ENCODE data around the gene DCP1A.

DNA sequence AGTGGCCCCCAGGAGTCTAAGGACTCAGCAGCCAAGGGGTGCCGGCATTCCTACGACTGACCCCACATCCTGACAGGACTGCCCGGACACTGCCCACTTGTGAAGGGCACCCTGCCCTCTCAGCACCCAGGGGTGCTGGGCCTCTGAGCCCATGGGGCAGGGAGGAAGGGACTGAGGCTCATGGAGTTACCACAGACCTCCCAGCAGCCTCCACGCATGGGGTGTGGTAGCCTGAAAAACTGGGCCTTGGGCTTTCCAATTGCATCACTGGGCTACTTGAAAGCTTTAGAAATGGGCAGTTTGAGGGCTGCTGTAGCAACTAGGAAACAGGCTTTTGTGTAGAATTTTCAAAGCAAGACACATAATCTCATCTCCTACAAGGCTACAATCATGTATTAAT is 104.7 kb downstream of the DCP1A start:
- no peak for TF ChIP-seq NRF1 (IDR thresholded peaks at IDR 0.05; ENCODE audit: low read depth, low read length)
- TF ChIP-seq, protein P1, sequence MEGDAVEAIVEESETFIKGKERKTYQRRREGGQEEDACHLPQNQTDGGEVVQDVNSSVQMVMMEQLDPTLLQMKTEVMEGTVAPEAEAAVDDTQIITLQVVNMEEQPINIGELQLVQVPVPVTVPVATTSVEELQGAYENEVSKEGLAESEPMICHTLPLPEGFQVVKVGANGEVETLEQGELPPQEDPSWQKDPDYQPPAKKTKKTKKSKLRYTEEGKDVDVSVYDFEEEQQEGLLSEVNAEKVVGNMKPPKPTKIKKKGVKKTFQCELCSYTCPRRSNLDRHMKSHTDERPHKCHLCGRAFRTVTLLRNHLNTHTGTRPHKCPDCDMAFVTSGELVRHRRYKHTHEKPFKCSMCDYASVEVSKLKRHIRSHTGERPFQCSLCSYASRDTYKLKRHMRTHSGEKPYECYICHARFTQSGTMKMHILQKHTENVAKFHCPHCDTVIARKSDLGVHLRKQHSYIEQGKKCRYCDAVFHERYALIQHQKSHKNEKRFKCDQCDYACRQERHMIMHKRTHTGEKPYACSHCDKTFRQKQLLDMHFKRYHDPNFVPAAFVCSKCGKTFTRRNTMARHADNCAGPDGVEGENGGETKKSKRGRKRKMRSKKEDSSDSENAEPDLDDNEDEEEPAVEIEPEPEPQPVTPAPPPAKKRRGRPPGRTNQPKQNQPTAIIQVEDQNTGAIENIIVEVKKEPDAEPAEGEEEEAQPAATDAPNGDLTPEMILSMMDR (IDR thresholded peaks at IDR 0.05): no peak
- no peak for TF ChIP-seq FOXM1 (IDR thresholded peaks at IDR 0.05; ENCODE audit: low read depth)
- TF ChIP-seq, protein P2, sequence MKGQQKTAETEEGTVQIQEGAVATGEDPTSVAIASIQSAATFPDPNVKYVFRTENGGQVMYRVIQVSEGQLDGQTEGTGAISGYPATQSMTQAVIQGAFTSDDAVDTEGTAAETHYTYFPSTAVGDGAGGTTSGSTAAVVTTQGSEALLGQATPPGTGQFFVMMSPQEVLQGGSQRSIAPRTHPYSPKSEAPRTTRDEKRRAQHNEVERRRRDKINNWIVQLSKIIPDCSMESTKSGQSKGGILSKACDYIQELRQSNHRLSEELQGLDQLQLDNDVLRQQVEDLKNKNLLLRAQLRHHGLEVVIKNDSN (IDR thresholded peaks at IDR 0.05; ENCODE audit: borderline replicate concordance, low read depth): no peak
- TF ChIP-seq SMC3 (IDR thresholded peaks at IDR 0.05; ENCODE audit: low read depth, low read length): no peak
- no peak for TF ChIP-seq RFX5 (IDR thresholded peaks at IDR 0.05; ENCODE audit: low read length)

All from SK-N-SH (cell line).